ENCODE results near the gene APAF1.

- TF ChIP-seq ZBTB7A (IDR thresholded peaks at IDR 0.05; ENCODE audit: low read depth) (no peak), REST (IDR thresholded peaks at IDR 0.05; ENCODE audit: low read depth) (no peak), CEBPB (IDR thresholded peaks at IDR 0.05) (no peak), TCF12 (IDR thresholded peaks at IDR 0.05; ENCODE audit: low read depth) (no peak), USF1 (IDR thresholded peaks at IDR 0.05) (no peak), YY1 (IDR thresholded peaks at IDR 0.05; ENCODE audit: low read depth) (no peak), EP300 (IDR thresholded peaks at IDR 0.05; ENCODE audit: borderline replicate concordance) (no peak), FOXM1 (IDR thresholded peaks at IDR 0.05; ENCODE audit: borderline replicate concordance, low read depth) (no peak), MAX (IDR thresholded peaks at IDR 0.05) (no peak), TAF1 (IDR thresholded peaks at IDR 0.05; ENCODE audit: low read depth) (no peak), CREB1 (IDR thresholded peaks at IDR 0.05; ENCODE audit: low read depth) (no peak), TEAD4 (IDR thresholded peaks at IDR 0.05) (no peak), RAD21 (IDR thresholded peaks at IDR 0.05; ENCODE audit: low read depth) (no peak)
Observed at GRCh38 chr12:98651328-98651727, 6.2 kb downstream of the APAF1 start.
